ENCODE measurements around the gene POF1B.
"Not testable (repeated sequence)": the region's sequence is repeated elsewhere in the genome, so short reads cannot be mapped to it uniquely, and the experiment has no call there.

The POF1B gene

DNA sequence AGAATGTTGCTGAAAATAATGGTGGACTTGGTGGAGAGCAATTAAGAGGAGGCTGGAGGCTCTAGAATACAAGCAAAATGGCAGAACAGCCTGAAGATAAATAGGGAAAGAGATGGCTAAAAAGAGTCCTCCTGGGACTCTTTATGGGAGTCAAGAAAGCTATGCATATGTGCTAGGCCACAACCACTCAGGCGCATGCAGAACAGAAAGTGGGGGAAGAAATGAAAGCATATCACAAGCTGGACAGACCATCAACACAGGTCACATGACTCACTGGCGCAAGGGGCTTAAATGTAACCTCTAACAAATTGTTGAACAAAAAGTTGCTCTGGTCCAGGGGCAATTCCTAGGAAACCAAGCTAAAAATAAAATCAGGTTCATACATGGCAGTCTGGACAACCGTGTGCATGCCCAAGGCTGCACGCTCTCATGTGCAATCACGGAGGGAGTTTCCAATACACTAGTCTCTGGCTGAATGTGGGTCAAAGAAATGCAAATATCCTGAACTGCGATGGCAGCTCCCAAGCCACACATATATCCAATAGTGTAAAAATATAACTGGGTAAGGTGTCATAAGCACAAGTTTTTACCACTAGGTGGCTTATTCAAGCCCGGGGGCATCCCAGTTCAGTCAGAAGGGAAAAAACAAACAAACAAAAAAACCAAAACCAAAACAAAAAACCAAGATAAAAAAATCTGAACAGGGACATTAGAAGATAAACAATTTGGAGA lies 90.3 kb downstream of the POF1B start:
- Histone ChIP-seq H4K20me1 (ENCODE audit: insufficient read depth, low read length, poor library complexity, severe bottlenecking) (no peaks in the 10 kb centered on the region), H3F3A (ENCODE audit: low read depth) (no peaks in the 10 kb centered on the region), H3K4me1 (ENCODE audit: insufficient read depth, low read length, poor library complexity, severe bottlenecking) (no peaks in the 10 kb centered on the region), H3K4me3 (ENCODE audit: low read length, poor library complexity, severe bottlenecking) (no peak overlapping the region), H3K79me2 (ENCODE audit: insufficient read depth, low read length) (no peaks in the 10 kb centered on the region), H3K9me2 (replicated peaks; ENCODE audit: low read depth, low read length) (no peaks in the 10 kb centered on the region), H3K9me3 (ENCODE audit: insufficient read depth, low read depth, low read length) (no peaks in the 10 kb centered on the region), H3K9ac (ENCODE audit: low read depth, low read length, poor library complexity, severe bottlenecking) (no peak overlapping the region), H3K36me3 (ENCODE audit: insufficient read depth, low read length) (no peaks in the 10 kb centered on the region), H2AFZ (ENCODE audit: low read length) (no peak overlapping the region), H3K4me2 (ENCODE audit: low read depth, low read length, poor library complexity, severe bottlenecking) (no peak overlapping the region), H3K27me3 (ENCODE audit: insufficient read depth, low read length, poor library complexity, severe bottlenecking) (no peaks in the 10 kb centered on the region)
- TF ChIP-seq, protein P1, sequence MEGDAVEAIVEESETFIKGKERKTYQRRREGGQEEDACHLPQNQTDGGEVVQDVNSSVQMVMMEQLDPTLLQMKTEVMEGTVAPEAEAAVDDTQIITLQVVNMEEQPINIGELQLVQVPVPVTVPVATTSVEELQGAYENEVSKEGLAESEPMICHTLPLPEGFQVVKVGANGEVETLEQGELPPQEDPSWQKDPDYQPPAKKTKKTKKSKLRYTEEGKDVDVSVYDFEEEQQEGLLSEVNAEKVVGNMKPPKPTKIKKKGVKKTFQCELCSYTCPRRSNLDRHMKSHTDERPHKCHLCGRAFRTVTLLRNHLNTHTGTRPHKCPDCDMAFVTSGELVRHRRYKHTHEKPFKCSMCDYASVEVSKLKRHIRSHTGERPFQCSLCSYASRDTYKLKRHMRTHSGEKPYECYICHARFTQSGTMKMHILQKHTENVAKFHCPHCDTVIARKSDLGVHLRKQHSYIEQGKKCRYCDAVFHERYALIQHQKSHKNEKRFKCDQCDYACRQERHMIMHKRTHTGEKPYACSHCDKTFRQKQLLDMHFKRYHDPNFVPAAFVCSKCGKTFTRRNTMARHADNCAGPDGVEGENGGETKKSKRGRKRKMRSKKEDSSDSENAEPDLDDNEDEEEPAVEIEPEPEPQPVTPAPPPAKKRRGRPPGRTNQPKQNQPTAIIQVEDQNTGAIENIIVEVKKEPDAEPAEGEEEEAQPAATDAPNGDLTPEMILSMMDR (conservative IDR thresholded peaks at IDR 0.05; ENCODE audit: low read length): no peak
- TF ChIP-seq EZH2phosphoT487 (IDR thresholded peaks at IDR 0.05; ENCODE audit: borderline replicate concordance): no peak

DNA sequence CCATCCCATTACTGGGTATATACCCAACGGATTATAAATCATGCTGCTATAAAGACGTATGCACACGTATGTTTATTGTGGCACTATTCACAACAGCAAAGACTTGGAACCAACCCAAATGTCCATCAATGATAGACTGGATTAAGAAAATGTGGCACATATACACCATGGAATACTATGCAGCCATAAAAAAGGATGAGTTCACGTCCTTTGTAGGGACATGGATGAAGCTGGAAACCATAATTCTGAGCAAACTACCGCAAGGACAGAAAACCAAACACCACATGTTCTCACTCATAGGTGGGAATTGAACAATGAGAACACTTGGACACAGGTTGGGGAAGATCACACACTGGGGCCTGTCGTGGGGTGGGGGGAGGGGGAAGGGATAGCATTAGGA lies 94.2 kb downstream of the POF1B start:
- not testable (repeated sequence) for H3K4me1 ChIP-seq (ENCODE audit: insufficient read depth, low read length, poor library complexity, severe bottlenecking); H3F3A ChIP-seq (ENCODE audit: low read depth); H3K9me2 ChIP-seq (replicated peaks; ENCODE audit: low read depth, low read length); H3K4me2 ChIP-seq (ENCODE audit: low read depth, low read length, poor library complexity, severe bottlenecking); H3K9ac ChIP-seq (ENCODE audit: low read depth, low read length, poor library complexity, severe bottlenecking); H3K79me2 ChIP-seq (ENCODE audit: insufficient read depth, low read length); H3K4me3 ChIP-seq (ENCODE audit: low read length, poor library complexity, severe bottlenecking); H3K36me3 ChIP-seq (ENCODE audit: insufficient read depth, low read length); H2AFZ ChIP-seq (ENCODE audit: low read length); H4K20me1 ChIP-seq (ENCODE audit: insufficient read depth, low read length, poor library complexity, severe bottlenecking); H3K9me3 ChIP-seq (ENCODE audit: insufficient read depth, low read depth, low read length); H3K27me3 ChIP-seq (ENCODE audit: insufficient read depth, low read length, poor library complexity, severe bottlenecking)

GRCh38 chrX:85244450-85245211 lies 134.8 kb downstream of the POF1B start:
- H3K4me3 ChIP-seq (ENCODE audit: low read length, poor library complexity, severe bottlenecking): peak overlapping the region; percentile 88
- H2AFZ ChIP-seq (ENCODE audit: low read length): peak overlapping the region; percentile 87
- H3K9me2 ChIP-seq (replicated peaks; ENCODE audit: low read depth, low read length): no peaks in the 10 kb centered on the region
- H3K4me2 ChIP-seq (ENCODE audit: low read depth, low read length, poor library complexity, severe bottlenecking): peak overlapping the region; percentile 87
- peaks cover 45% of the 10 kb centered on the region for H3K79me2 ChIP-seq (ENCODE audit: insufficient read depth, low read length)
- no peak for TF ChIP-seq EZH2phosphoT487 (IDR thresholded peaks at IDR 0.05; ENCODE audit: borderline replicate concordance)
- TF ChIP-seq, protein P1 (conservative IDR thresholded peaks at IDR 0.05; ENCODE audit: low read length): no peak
- H3K36me3 ChIP-seq (ENCODE audit: insufficient read depth, low read length): no peaks in the 10 kb centered on the region
- peaks cover 19% of the 10 kb centered on the region for H4K20me1 ChIP-seq (ENCODE audit: insufficient read depth, low read length, poor library complexity, severe bottlenecking)
- peak overlapping the region; percentile 93 for H3K9ac ChIP-seq (ENCODE audit: low read depth, low read length, poor library complexity, severe bottlenecking)
- H3K27me3 ChIP-seq (ENCODE audit: insufficient read depth, low read length, poor library complexity, severe bottlenecking): no peaks in the 10 kb centered on the region
- H3K9me3 ChIP-seq (ENCODE audit: insufficient read depth, low read depth, low read length): no peaks in the 10 kb centered on the region
- no peaks in the 10 kb centered on the region; the same call in 1 of the 2 replicates for H3F3A ChIP-seq (ENCODE audit: low read depth)
- H3K4me1 ChIP-seq (ENCODE audit: insufficient read depth, low read length, poor library complexity, severe bottlenecking): peaks cover 12% of the 10 kb centered on the region

Data from Loucy (cell line).